ENCODE data around the gene MYMK. TPM values are rescaled to one million over a fixed set of nuclear protein-coding genes. Genes with fewer than 3 reads are reported as not detected.

Gene MYMK
- total RNA-seq, 1 experiment from 2014 or later: not detected

GRCh38 chr9:133553973-133554713 is 29.4 kb upstream of the MYMK start:
- DNase-seq (ENCODE audit: low read depth, low spot score) (no peak), ATAC-seq (no peak)
- no peaks in the 10 kb centered on the region for H3K9me3 ChIP-seq (ENCODE audit: control insufficient read depth in 1 of 2, insufficient read depth in 1 of 2, low read depth in 1 of 2, low read length in 2 of 2)
- no peak for TF ChIP-seq ZFX (IDR thresholded peaks at IDR 0.05)
- ChIA-PET CTCF (no interaction called here), RAD21 (ENCODE audit: low non-redundant PET in 1 of 2, low total read pairs in 2 of 2, uncharacterized antibody in 2 of 2, unreplicated experiment in 2 of 2) (no interaction called here), POLR2A (no interaction called here)
- intact Hi-C loops (cut with micrococcal nuclease): no loop called here
- H3K36me3 ChIP-seq (ENCODE audit: control insufficient read depth in 1 of 2, insufficient read depth in 2 of 2, low read length in 2 of 2): no peaks in the 10 kb centered on the region
- no peak overlapping the region for H3K27ac ChIP-seq (ENCODE audit: low read depth, low read length)
- H3K9me2 ChIP-seq (ENCODE audit: insufficient read depth): no peaks in the 10 kb centered on the region
- no peak overlapping the region for H3K4me3 ChIP-seq (replicated peaks in 1 of 2; ENCODE audit: low read depth in 1 of 2, low read length in 2 of 2)
- H3K79me2 ChIP-seq (ENCODE audit: insufficient read depth, low read length): no peaks in the 10 kb centered on the region
- peaks cover 2% of the 10 kb centered on the region; the same call in 1 of the 2 replicates for H3K27me3 ChIP-seq (ENCODE audit: insufficient read depth, low read length)
- peaks cover 21 to 24% of the 10 kb centered on the region in 2 experiments for H3K4me1 ChIP-seq (ENCODE audit: control insufficient read depth in 1 of 2, insufficient read depth in 2 of 2, low read length in 2 of 2)
- H3K4me2 ChIP-seq (ENCODE audit: low read length): no peak overlapping the region
- no TSS peak for BruUV-seq (replicated peaks)
- no peak overlapping the region for H3K9ac ChIP-seq (ENCODE audit: low read length)
- H2AFZ ChIP-seq (ENCODE audit: low read depth, low read length, poor library complexity, severe bottlenecking): no peak overlapping the region
- no peaks in the 10 kb centered on the region for H4K20me1 ChIP-seq (ENCODE audit: insufficient read depth)

GRCh38 chr9:133553123-133553522 is 28.4 kb upstream of the MYMK start:
- Histone ChIP-seq H3K9ac (ENCODE audit: low read length) (no peak overlapping the region), H3K27me3 (ENCODE audit: insufficient read depth, low read length) (peaks cover 2% of the 10 kb centered on the region; the same call in 1 of the 2 replicates), H2AFZ (ENCODE audit: low read depth, low read length, poor library complexity, severe bottlenecking) (no peak overlapping the region), H4K20me1 (ENCODE audit: insufficient read depth) (no peaks in the 10 kb centered on the region), H3K79me2 (ENCODE audit: insufficient read depth, low read length) (no peaks in the 10 kb centered on the region), H3K36me3 (ENCODE audit: control insufficient read depth in 1 of 2, insufficient read depth in 2 of 2, low read length in 2 of 2) (no peaks in the 10 kb centered on the region), H3K9me3 (ENCODE audit: control insufficient read depth in 1 of 2, insufficient read depth in 1 of 2, low read depth in 1 of 2, low read length in 2 of 2) (no peaks in the 10 kb centered on the region), H3K9me2 (ENCODE audit: insufficient read depth) (no peaks in the 10 kb centered on the region), H3K27ac (ENCODE audit: low read depth, low read length) (no peak overlapping the region), H3K4me1 (ENCODE audit: control insufficient read depth in 1 of 2, insufficient read depth in 2 of 2, low read length in 2 of 2) (peaks cover 11 to 14% of the 10 kb centered on the region in 2 experiments), H3K4me3 (replicated peaks in 1 of 2; ENCODE audit: low read depth in 1 of 2, low read length in 2 of 2) (no peak overlapping the region), H3K4me2 (ENCODE audit: low read length) (no peak overlapping the region)
- DNase-seq (ENCODE audit: low read depth, low spot score) (no peak), ATAC-seq (no peak)
- BruUV-seq (replicated peaks): no TSS peak
- TF ChIP-seq POLR2AphosphoS5 (IDR thresholded peaks at IDR 0.05; ENCODE audit: low read depth, low read length) (no peak), EZH2 (IDR thresholded peaks at IDR 0.05) (no peak), YY1 (IDR thresholded peaks at IDR 0.05; ENCODE audit: extremely low read depth, insufficient replicate concordance, low read depth, low read length) (no peak)
- intact Hi-C loops (cut with micrococcal nuclease): no loop called here
- CTCF ChIA-PET: no interaction called here
- POLR2A ChIA-PET: no interaction called here
- RAD21 ChIA-PET (ENCODE audit: low non-redundant PET in 1 of 2, low total read pairs in 2 of 2, uncharacterized antibody in 2 of 2, unreplicated experiment in 2 of 2): no interaction called here

Data from HCT116 (cell line).